CD14-positive monocyte (primary cell): ENCODE measurements around the gene GRID2. TPM values are rescaled to one million over a fixed set of nuclear protein-coding genes. Genes with fewer than 3 reads are reported as not detected.

Experiments used
- DNase-seq, 3 donors: peaks; one replicate each; pipeline ENCODE4 v3.0.0-alpha.2; 2011 to 2022
- H2AFZ ChIP-seq: 2 replicates; pipeline ENCODE4 v1.6.0; 2012; ENCODE audit warnings: mild to moderate bottlenecking, low read depth, low read length, inconsistent platforms; ENCODE audit not compliant: insufficient read depth, poor library complexity, severe bottlenecking
- H3K27ac ChIP-seq, 2 donors: 1 replicate in 1 of 2; 2 replicates in 1 of 2; pipeline ENCODE4 v1.5.1; 2012 to 2013; ENCODE audit warnings: low read length in 2 of 2, control low read depth in 1 of 2, inconsistent platforms in 1 of 2, low read depth in 1 of 2, mild to moderate bottlenecking in 1 of 2
- H3K27me3 ChIP-seq, 2 donors: one replicate each; pipeline versions ENCODE4 v1.6.0 to v1.6.1; 2011 to 2013; ENCODE audit warnings: low read length in 2 of 2; ENCODE audit not compliant: control insufficient read depth in 2 of 2, insufficient read depth in 2 of 2
- H3K36me3 ChIP-seq, 2 donors: replicated peaks in 1 of 2; 1 replicate in 1 of 2; 2 replicates in 1 of 2; pipeline versions ENCODE4 v1.5.1 to v1.6.1; 2012 to 2013; ENCODE audit warnings: low read length in 2 of 2, control low read depth in 1 of 2, inconsistent platforms in 1 of 2, mild to moderate bottlenecking in 1 of 2; ENCODE audit not compliant: insufficient read depth in 2 of 2, control insufficient read depth in 1 of 2
- H3K4me1 ChIP-seq, 2 donors: 1 replicate in 1 of 2; 2 replicates in 1 of 2; pipeline versions ENCODE4 v1.5.1 to v1.6.1; 2012 to 2013; ENCODE audit warnings: low read length in 2 of 2, control low read depth in 1 of 2, inconsistent platforms in 1 of 2, mild to moderate bottlenecking in 1 of 2, moderate library complexity in 1 of 2; ENCODE audit not compliant: insufficient read depth in 2 of 2, control insufficient read depth in 1 of 2
- H3K4me2 ChIP-seq: replicated peaks from 2 replicates; pipeline ENCODE3; 2012; ENCODE audit warnings: low read length, moderate library complexity, mild to moderate bottlenecking; ENCODE audit not compliant: poor library complexity, severe bottlenecking; ENCODE audit errors: extremely low read depth
- H3K4me3 ChIP-seq, 3 experiments: fragments of 200-600 bp in 1 of 3; sonication (generic) in 1 of 3; replicated peaks in 1 of 3; 1 replicate in 2 of 3; 2 replicates in 1 of 3; pipeline ENCODE4 v1.5.1; 2011 to 2013; ENCODE audit warnings: low read length in 3 of 3, mild to moderate bottlenecking in 3 of 3, control low read depth in 2 of 3, low read depth in 2 of 3, inconsistent platforms in 1 of 3, moderate library complexity in 1 of 3
- H3K79me2 ChIP-seq: 2 replicates; pipeline ENCODE4 v1.6.0; 2012; ENCODE audit warnings: mild to moderate bottlenecking, control low read depth, inconsistent platforms, low read length, moderate library complexity; ENCODE audit not compliant: insufficient read depth
- H3K9ac ChIP-seq: 2 replicates; pipeline ENCODE4 v1.6.0; 2017; ENCODE audit warnings: low read length, mild to moderate bottlenecking; ENCODE audit not compliant: insufficient read depth, poor library complexity, severe bottlenecking
- H3K9me3 ChIP-seq, 2 donors: replicated peaks in 1 of 2; 1 replicate in 1 of 2; 2 replicates in 1 of 2; pipeline versions ENCODE4 v1.5.1 to v1.6.1; 2012 to 2013; ENCODE audit warnings: low read length in 2 of 2, control low read depth in 1 of 2; ENCODE audit not compliant: control insufficient read depth in 1 of 2, insufficient read depth in 1 of 2
- H4K20me1 ChIP-seq: 2 replicates; pipeline ENCODE4 v1.6.0; 2012; ENCODE audit warnings: mild to moderate bottlenecking, low read length, control low read depth, moderate library complexity; ENCODE audit not compliant: insufficient read depth
- H3K27ac Mint-ChIP-seq, 7 donors: one replicate each; pipeline ENCODE4 v1.8.0; 2020; ENCODE audit warnings: mild to moderate bottlenecking in 7 of 7, mixed read lengths in 7 of 7, moderate library complexity in 6 of 7, inconsistent platforms in 2 of 7
- H3K27me3 Mint-ChIP-seq, 3 donors: one replicate each; pipeline ENCODE4 v1.8.0; 2021 to 2022; ENCODE audit warnings: low read depth in 3 of 3, mild to moderate bottlenecking in 3 of 3, mixed read lengths in 3 of 3, moderate library complexity in 3 of 3, inconsistent platforms in 1 of 3
- H3K36me3 Mint-ChIP-seq, 2 donors: one replicate each; pipeline ENCODE4 v1.8.0; 2020; ENCODE audit warnings: mixed read lengths in 2 of 2, inconsistent platforms in 1 of 2, mild to moderate bottlenecking in 1 of 2
- H3K4me1 Mint-ChIP-seq: one replicate; pipeline ENCODE4 v1.8.0; 2020; ENCODE audit warnings: mild to moderate bottlenecking, mixed read lengths
- H3K4me3 Mint-ChIP-seq, 2 donors: one replicate each; pipeline ENCODE4 v1.8.0; 2020; ENCODE audit warnings: mild to moderate bottlenecking in 2 of 2, mixed read lengths in 2 of 2, moderate library complexity in 1 of 2
- H3K9me3 Mint-ChIP-seq, 7 donors: one replicate each; pipeline ENCODE4 v1.8.0; 2020 to 2022; ENCODE audit warnings: mixed read lengths in 7 of 7, mild to moderate bottlenecking in 6 of 7, moderate library complexity in 6 of 7, inconsistent platforms in 2 of 7
- WGBS: methylation state at CpG from one replicate; pipeline ENCODE4 v1.1.5; 2013; ENCODE audit warnings: missing lambda C conversion rate; ENCODE audit not compliant: insufficient coverage; 5-methylcytosine and 5-hydroxymethylcytosine counted together
- intact Hi-C, 2 donors: fragments of 100-400 bp; cut with micrococcal nuclease; formaldehyde crosslinking; loops; one replicate each; pipeline versions ENCODE4 v1.15.0 to v1.15.1; 2023
- polyA plus RNA-seq, 3 donors: library from polyadenylated mRNA; depleted of rRNA in 1 of 3; unstranded in 2 of 3; stranded (reverse) in 1 of 3; fragments of 300-500 nt in 2 of 3; fragments of >200 nt in 1 of 3; fragmentation: Illumina TruSeq in 2 of 3; gene quantifications; 1 replicate in 2 of 3; 2 replicates in 1 of 3; pipeline ENCODE4 v1.2.3, GENCODE V29; 2012 to 2021
- TF ChIP-seq, protein P1 (sequence below): fragments of 200-600 bp; IDR thresholded peaks from one replicate; pipeline ENCODE4 v1.8.0; 2022; ENCODE audit warnings: antibody characterized with exemption, mild to moderate bottlenecking

GRID2 gene
- polyA plus RNA-seq, 3 donors, result not detected

DNA sequence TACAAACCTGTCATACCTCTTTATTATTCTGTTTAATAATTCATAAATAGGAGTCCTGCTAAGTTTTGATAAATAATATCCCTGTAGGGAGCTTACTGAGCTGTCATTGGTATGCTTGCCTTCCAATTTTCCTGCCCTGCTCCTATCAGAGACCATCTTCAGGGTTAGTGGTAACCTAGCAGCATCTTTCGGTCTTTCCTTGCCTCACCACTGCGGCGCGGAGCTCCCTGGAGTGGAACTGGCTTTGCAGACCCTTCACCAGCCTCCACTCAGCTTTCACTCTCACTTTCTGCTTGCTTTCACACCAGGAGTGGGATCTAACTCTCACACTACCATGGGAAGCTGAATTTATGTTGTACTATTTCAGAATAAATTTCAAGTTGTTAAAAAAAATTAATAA is 1043.1 kb downstream of the GRID2 start:
- no peaks in the 10 kb centered on the region for H3K4me1 ChIP-seq
- H3K9ac ChIP-seq, result no peak overlapping the region
- Mint-ChIP-seq H3K36me3 (no peaks in the 10 kb centered on the region), H3K4me1 (no peaks in the 10 kb centered on the region), H3K27ac (no peak overlapping the region), H3K27me3 (no peaks in the 10 kb centered on the region), H3K4me3 (no peak overlapping the region), H3K9me3 (peaks cover 0 to 8% (median 0%) of the 10 kb centered on the region in 7 donors)
- no peaks in the 10 kb centered on the region for H3K79me2 ChIP-seq
- no CpG with 5 or more reads among the region's 4 CpGs for WGBS
- H3K9me3 ChIP-seq, result no peaks in the 10 kb centered on the region
- intact Hi-C loops, result no loop called here
- H3K27me3 ChIP-seq, result no peaks in the 10 kb centered on the region
- H2AFZ ChIP-seq, result no peak overlapping the region
- no peak overlapping the region for H3K27ac ChIP-seq
- no peak overlapping the region for H3K4me3 ChIP-seq
- TF ChIP-seq, protein P1, sequence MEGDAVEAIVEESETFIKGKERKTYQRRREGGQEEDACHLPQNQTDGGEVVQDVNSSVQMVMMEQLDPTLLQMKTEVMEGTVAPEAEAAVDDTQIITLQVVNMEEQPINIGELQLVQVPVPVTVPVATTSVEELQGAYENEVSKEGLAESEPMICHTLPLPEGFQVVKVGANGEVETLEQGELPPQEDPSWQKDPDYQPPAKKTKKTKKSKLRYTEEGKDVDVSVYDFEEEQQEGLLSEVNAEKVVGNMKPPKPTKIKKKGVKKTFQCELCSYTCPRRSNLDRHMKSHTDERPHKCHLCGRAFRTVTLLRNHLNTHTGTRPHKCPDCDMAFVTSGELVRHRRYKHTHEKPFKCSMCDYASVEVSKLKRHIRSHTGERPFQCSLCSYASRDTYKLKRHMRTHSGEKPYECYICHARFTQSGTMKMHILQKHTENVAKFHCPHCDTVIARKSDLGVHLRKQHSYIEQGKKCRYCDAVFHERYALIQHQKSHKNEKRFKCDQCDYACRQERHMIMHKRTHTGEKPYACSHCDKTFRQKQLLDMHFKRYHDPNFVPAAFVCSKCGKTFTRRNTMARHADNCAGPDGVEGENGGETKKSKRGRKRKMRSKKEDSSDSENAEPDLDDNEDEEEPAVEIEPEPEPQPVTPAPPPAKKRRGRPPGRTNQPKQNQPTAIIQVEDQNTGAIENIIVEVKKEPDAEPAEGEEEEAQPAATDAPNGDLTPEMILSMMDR, result no peak
- no peaks in the 10 kb centered on the region for H3K36me3 ChIP-seq
- no peak for DNase-seq
- no peak overlapping the region for H3K4me2 ChIP-seq
- H4K20me1 ChIP-seq, result no peaks in the 10 kb centered on the region

DNA sequence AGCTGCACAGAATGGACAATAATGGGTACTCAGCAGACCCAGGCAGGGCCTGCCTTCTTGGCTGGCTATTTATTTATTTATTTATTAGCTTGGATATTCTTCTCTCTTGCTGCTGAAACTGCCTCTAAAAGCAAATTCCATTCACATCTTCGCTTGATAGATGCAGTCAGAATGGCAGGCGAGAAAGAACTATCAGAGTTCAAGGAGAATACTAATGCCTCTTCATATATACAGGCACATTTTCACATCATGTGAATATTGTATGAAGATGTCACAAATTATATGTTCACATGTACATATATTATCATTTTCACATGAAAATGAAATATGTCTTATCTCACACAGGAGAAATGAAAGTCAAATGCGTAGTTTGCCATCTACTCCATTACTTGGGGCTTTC is 1045.1 kb downstream of the GRID2 start:
- H3K36me3 ChIP-seq, result no peaks in the 10 kb centered on the region
- TF ChIP-seq, protein P1, result no peak
- Mint-ChIP-seq H3K4me3 (no peak overlapping the region), H3K36me3 (no peaks in the 10 kb centered on the region), H3K27me3 (no peaks in the 10 kb centered on the region), H3K9me3 (peaks cover 0 to 8% (median 0%) of the 10 kb centered on the region in 7 donors), H3K27ac (no peak overlapping the region), H3K4me1 (no peaks in the 10 kb centered on the region)
- no peak for DNase-seq
- H3K9me3 ChIP-seq, result no peaks in the 10 kb centered on the region
- no peak overlapping the region for H3K9ac ChIP-seq
- no peak overlapping the region for H2AFZ ChIP-seq
- no peaks in the 10 kb centered on the region for H4K20me1 ChIP-seq
- intact Hi-C loops, result no loop called here
- WGBS, result no CpG with 5 or more reads among the region's 3 CpGs
- no peak overlapping the region for H3K4me3 ChIP-seq
- H3K27ac ChIP-seq, result no peak overlapping the region
- H3K4me1 ChIP-seq, result no peaks in the 10 kb centered on the region
- H3K27me3 ChIP-seq, result no peaks in the 10 kb centered on the region
- no peak overlapping the region for H3K4me2 ChIP-seq
- no peaks in the 10 kb centered on the region for H3K79me2 ChIP-seq
